CD4-positive, alpha-beta T cell treated with Interleukin-15 for 4 hours (primary cell): Measurements from ENCODE around the gene HNMT.
"Not testable (repeated sequence)": the region's sequence is repeated elsewhere in the genome, so short reads cannot be mapped to it uniquely, and the experiment has no call there.

Experiments
- DNase-seq: peaks from one replicate; pipeline ENCODE4 v3.0.0-alpha.2; 2020; ENCODE audit warnings: low spot score

The HNMT gene

GRCh38 chr2:138012968-138013367 lies 48.7 kb downstream of the HNMT start:
- DNase-seq = no peak

GRCh38 chr2:138013639-138014038 lies 49.4 kb downstream of the HNMT start:
- no peak for DNase-seq

GRCh38 chr2:138015494-138015893 lies 51.2 kb downstream of the HNMT start:
- DNase-seq = no peak

- no peak for DNase-seq
Observed at GRCh38 chr2:138016351-138017087, 52.2 kb downstream of the HNMT start.

- DNase-seq = no peak
Observed at GRCh38 chr2:138017824-138018223, 53.6 kb downstream of the HNMT start.

- DNase-seq = no peak
Observed at GRCh38 chr2:138018866-138019688, 54.8 kb downstream of the HNMT start.

- no peak for DNase-seq
Observed at GRCh38 chr2:138020432-138020831, 56.2 kb downstream of the HNMT start.

GRCh38 chr2:138021154-138021553 lies 56.9 kb downstream of the HNMT start:
- DNase-seq = no peak

GRCh38 chr2:138023298-138023697 lies 59.0 kb downstream of the HNMT start:
- no peak for DNase-seq

- DNase-seq = no peak
Observed at GRCh38 chr2:138023976-138024375, 59.7 kb downstream of the HNMT start.

GRCh38 chr2:138026111-138027020 lies 62.1 kb downstream of the HNMT start:
- no peak for DNase-seq

- peak; percentile 2 for DNase-seq
Observed at GRCh38 chr2:138028538-138028937, 64.3 kb downstream of the HNMT start.

- no peak for DNase-seq
Observed at GRCh38 chr2:138029276-138029675, 65.0 kb downstream of the HNMT start.

GRCh38 chr2:138030459-138030858 lies 66.2 kb downstream of the HNMT start:
- DNase-seq = no peak

- DNase-seq = no peak
Observed at GRCh38 chr2:138032334-138032733, 68.1 kb downstream of the HNMT start.

- no peak for DNase-seq
Observed at GRCh38 chr2:138034536-138034935, 70.3 kb downstream of the HNMT start.

GRCh38 chr2:138035608-138036217 lies 71.4 kb downstream of the HNMT start:
- DNase-seq = no peak

GRCh38 chr2:138036522-138036921 lies 72.2 kb downstream of the HNMT start:
- DNase-seq = no peak

GRCh38 chr2:138037090-138037489 lies 72.8 kb downstream of the HNMT start:
- DNase-seq = no peak

- DNase-seq = no peak
Observed at GRCh38 chr2:138040616-138041015, 76.3 kb downstream of the HNMT start.

GRCh38 chr2:138042311-138042710 lies 78.0 kb downstream of the HNMT start:
- no peak for DNase-seq

GRCh38 chr2:138043588-138043987 lies 79.3 kb downstream of the HNMT start:
- not testable (repeated sequence) for DNase-seq
